ENCODE measurements around the gene WNT1. TPM values are rescaled to one million over a fixed set of nuclear protein-coding genes. Genes with fewer than 3 reads are reported as not detected.

Gene WNT1
- total and polyA plus RNA-seq, 2 donors (not counting 1 experiment from before 2014, with no cell fraction given) = not detected

DNA sequence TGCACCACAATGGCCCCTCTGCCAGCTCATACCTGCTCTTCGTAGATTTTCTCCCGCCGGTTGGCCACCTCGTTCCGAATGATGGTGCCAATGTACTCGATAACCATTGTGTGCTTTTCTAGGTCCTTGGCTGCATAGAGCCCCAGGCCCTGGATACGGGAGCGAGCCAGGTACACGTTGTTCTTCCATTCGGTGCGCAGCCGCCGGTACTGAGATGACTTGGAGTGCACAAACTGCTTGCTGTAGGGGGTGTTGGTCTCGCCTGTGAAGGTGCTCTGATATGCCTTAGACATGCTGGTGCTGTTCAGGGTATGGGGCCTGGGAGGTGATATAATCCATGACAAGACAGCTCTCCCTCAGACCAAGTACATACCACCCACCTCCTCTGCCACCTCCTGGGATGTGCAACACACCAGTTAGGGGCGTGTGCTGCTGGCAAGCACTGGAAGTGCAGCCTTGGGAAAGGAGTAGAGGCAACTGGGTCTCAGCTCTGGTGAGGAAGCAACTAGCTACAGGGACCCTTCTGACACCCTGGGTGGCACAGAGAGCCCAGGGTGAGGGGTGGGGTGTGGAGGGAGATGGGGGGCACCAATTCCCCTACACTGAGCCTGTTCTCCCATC lies 44.5 kb downstream of the WNT1 start:
- H4K20me1 ChIP-seq (ENCODE audit: control insufficient read depth, extremely low read depth, insufficient read depth, low read length) = no peaks in the 10 kb centered on the region
- H3K4me3 ChIP-seq (replicated peaks in 1 of 4; ENCODE audit: control extremely low read depth in 1 of 4, insufficient read depth in 1 of 4, low read depth in 3 of 4, low read length in 4 of 4) = no peak overlapping the region
- no peak overlapping the region for H2AFZ ChIP-seq (ENCODE audit: low read length)
- no peaks in the 10 kb centered on the region for H3K4me1 ChIP-seq (ENCODE audit: control insufficient read depth, extremely low read depth, insufficient read depth, low read length)
- H3K79me2 ChIP-seq (ENCODE audit: control insufficient read depth, insufficient read depth, low read length) = peaks cover 2% of the 10 kb centered on the region
- no peaks in the 10 kb centered on the region for H3K27me3 ChIP-seq (ENCODE audit: control insufficient read depth, insufficient read depth, low read length)
- no peak overlapping the region for H3K4me2 ChIP-seq (ENCODE audit: extremely low read depth, insufficient read depth, low read length)
- H3K9ac ChIP-seq (ENCODE audit: insufficient read depth, low read length) = no peak overlapping the region
- TF ChIP-seq, protein P1, sequence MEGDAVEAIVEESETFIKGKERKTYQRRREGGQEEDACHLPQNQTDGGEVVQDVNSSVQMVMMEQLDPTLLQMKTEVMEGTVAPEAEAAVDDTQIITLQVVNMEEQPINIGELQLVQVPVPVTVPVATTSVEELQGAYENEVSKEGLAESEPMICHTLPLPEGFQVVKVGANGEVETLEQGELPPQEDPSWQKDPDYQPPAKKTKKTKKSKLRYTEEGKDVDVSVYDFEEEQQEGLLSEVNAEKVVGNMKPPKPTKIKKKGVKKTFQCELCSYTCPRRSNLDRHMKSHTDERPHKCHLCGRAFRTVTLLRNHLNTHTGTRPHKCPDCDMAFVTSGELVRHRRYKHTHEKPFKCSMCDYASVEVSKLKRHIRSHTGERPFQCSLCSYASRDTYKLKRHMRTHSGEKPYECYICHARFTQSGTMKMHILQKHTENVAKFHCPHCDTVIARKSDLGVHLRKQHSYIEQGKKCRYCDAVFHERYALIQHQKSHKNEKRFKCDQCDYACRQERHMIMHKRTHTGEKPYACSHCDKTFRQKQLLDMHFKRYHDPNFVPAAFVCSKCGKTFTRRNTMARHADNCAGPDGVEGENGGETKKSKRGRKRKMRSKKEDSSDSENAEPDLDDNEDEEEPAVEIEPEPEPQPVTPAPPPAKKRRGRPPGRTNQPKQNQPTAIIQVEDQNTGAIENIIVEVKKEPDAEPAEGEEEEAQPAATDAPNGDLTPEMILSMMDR (conservative IDR thresholded peaks at IDR 0.05 in 1 of 2, IDR thresholded peaks at IDR 0.05 in 1 of 2; ENCODE audit: low read depth in 1 of 2, low read length in 2 of 2) = no peak
- no peak for TF ChIP-seq EZH2 (IDR thresholded peaks at IDR 0.05; ENCODE audit: low read length, missing control alignments)
- no peaks in the 10 kb centered on the region for H3K9me3 ChIP-seq (ENCODE audit: control insufficient read depth, insufficient read depth, low read depth, low read length)
- DNase-seq (ENCODE audit: low read depth in 2 of 2) = no peak
- H3K36me3 ChIP-seq (ENCODE audit: control insufficient read depth, insufficient read depth, low read length) = peaks cover 23% of the 10 kb centered on the region
- H3K27ac ChIP-seq (ENCODE audit: insufficient read depth, low read length) = no peak overlapping the region

DNA sequence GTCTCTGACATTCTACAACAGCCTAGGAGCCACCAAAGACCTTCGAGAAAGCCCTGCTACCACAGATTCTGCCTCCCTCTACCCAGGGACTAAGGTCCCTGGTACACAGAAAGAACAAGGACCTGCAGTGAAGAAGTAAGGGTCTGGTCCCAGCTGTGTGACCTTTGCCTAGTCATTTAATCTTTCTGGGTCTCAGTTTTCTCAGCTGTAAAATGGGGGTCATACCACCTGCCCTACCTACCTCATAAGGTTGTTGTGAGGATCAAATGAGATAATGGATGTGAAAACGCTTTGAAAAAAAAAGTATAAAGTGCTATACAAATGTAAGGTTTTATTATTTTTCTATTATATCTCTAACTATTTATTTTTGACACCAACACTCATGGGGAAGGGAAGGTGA lies 45.7 kb downstream of the WNT1 start:
- no peaks in the 10 kb centered on the region for H3K27me3 ChIP-seq (ENCODE audit: control insufficient read depth, insufficient read depth, low read length)
- H3K27ac ChIP-seq (ENCODE audit: insufficient read depth, low read length) = no peak overlapping the region
- no peak for DNase-seq (ENCODE audit: low read depth in 2 of 2)
- no peaks in the 10 kb centered on the region for H4K20me1 ChIP-seq (ENCODE audit: control insufficient read depth, extremely low read depth, insufficient read depth, low read length)
- H3K4me2 ChIP-seq (ENCODE audit: extremely low read depth, insufficient read depth, low read length) = no peak overlapping the region
- no peaks in the 10 kb centered on the region for H3K79me2 ChIP-seq (ENCODE audit: control insufficient read depth, insufficient read depth, low read length)
- H3K4me3 ChIP-seq (replicated peaks in 1 of 4; ENCODE audit: control extremely low read depth in 1 of 4, insufficient read depth in 1 of 4, low read depth in 3 of 4, low read length in 4 of 4) = no peak overlapping the region
- H3K9me3 ChIP-seq (ENCODE audit: control insufficient read depth, insufficient read depth, low read depth, low read length) = no peaks in the 10 kb centered on the region
- H3K9ac ChIP-seq (ENCODE audit: insufficient read depth, low read length) = no peak overlapping the region
- H2AFZ ChIP-seq (ENCODE audit: low read length) = no peak overlapping the region
- H3K36me3 ChIP-seq (ENCODE audit: control insufficient read depth, insufficient read depth, low read length) = peaks cover 30% of the 10 kb centered on the region
- TF ChIP-seq, protein P1 (conservative IDR thresholded peaks at IDR 0.05 in 1 of 2, IDR thresholded peaks at IDR 0.05 in 1 of 2; ENCODE audit: low read depth in 1 of 2, low read length in 2 of 2) = no peak
- TF ChIP-seq EZH2 (IDR thresholded peaks at IDR 0.05; ENCODE audit: low read length, missing control alignments) = no peak
- H3K4me1 ChIP-seq (ENCODE audit: control insufficient read depth, extremely low read depth, insufficient read depth, low read length) = no peaks in the 10 kb centered on the region

DNA sequence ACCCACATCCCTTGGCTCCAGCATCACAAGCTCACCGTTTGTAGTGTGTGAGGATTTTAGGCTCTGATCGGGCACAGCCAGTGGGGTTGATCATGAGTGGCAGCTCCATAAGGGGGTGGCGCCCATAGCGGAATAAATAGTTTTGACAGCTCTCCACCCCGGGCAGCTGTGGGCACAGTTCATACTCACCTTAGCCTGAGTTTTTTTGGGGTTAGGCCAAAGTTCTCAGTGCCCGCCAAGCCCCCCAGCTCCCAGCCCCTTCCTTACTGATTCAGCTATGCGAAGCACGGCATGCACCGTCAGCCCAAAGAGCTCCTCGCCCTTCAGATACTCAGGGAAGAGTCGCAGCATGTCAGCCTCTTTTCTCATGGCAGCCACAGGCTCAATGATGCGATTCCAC lies 46.4 kb downstream of the WNT1 start:
- H3K9me3 ChIP-seq (ENCODE audit: control insufficient read depth, insufficient read depth, low read depth, low read length) = no peaks in the 10 kb centered on the region
- H2AFZ ChIP-seq (ENCODE audit: low read length) = no peak overlapping the region
- no peak overlapping the region for H3K4me2 ChIP-seq (ENCODE audit: extremely low read depth, insufficient read depth, low read length)
- DNase-seq (ENCODE audit: low read depth in 2 of 2) = no peak
- H4K20me1 ChIP-seq (ENCODE audit: control insufficient read depth, extremely low read depth, insufficient read depth, low read length) = no peaks in the 10 kb centered on the region
- H3K4me1 ChIP-seq (ENCODE audit: control insufficient read depth, extremely low read depth, insufficient read depth, low read length) = no peaks in the 10 kb centered on the region
- H3K36me3 ChIP-seq (ENCODE audit: control insufficient read depth, insufficient read depth, low read length) = peaks cover 32% of the 10 kb centered on the region
- no peak for TF ChIP-seq EZH2 (IDR thresholded peaks at IDR 0.05; ENCODE audit: low read length, missing control alignments)
- TF ChIP-seq, protein P1 (conservative IDR thresholded peaks at IDR 0.05 in 1 of 2, IDR thresholded peaks at IDR 0.05 in 1 of 2; ENCODE audit: low read depth in 1 of 2, low read length in 2 of 2) = no peak
- H3K27me3 ChIP-seq (ENCODE audit: control insufficient read depth, insufficient read depth, low read length) = no peaks in the 10 kb centered on the region
- no peak overlapping the region for H3K27ac ChIP-seq (ENCODE audit: insufficient read depth, low read length)
- H3K4me3 ChIP-seq (replicated peaks in 1 of 4; ENCODE audit: control extremely low read depth in 1 of 4, insufficient read depth in 1 of 4, low read depth in 3 of 4, low read length in 4 of 4) = no peak overlapping the region
- no peaks in the 10 kb centered on the region for H3K79me2 ChIP-seq (ENCODE audit: control insufficient read depth, insufficient read depth, low read length)
- no peak overlapping the region for H3K9ac ChIP-seq (ENCODE audit: insufficient read depth, low read length)

Data from fibroblast of lung (primary cell).